GM19372 (cell line): Measurements from ENCODE around the gene MAGEA3.
"Not testable (repeated sequence)": the region's sequence is repeated elsewhere in the genome, so short reads cannot be mapped to it uniquely, and the experiment has no call there.

Experiments used
- ATAC-seq: cut with Tn5 transposase; IDR thresholded peaks from one replicate; pipeline ENCODE4 v1.9.1; 2021; ENCODE audit warnings: mild to moderate bottlenecking, low read depth, moderate library complexity; ENCODE audit not compliant: unreplicated experiment

Gene MAGEA3, protein sequence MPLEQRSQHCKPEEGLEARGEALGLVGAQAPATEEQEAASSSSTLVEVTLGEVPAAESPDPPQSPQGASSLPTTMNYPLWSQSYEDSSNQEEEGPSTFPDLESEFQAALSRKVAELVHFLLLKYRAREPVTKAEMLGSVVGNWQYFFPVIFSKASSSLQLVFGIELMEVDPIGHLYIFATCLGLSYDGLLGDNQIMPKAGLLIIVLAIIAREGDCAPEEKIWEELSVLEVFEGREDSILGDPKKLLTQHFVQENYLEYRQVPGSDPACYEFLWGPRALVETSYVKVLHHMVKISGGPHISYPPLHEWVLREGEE

DNA sequence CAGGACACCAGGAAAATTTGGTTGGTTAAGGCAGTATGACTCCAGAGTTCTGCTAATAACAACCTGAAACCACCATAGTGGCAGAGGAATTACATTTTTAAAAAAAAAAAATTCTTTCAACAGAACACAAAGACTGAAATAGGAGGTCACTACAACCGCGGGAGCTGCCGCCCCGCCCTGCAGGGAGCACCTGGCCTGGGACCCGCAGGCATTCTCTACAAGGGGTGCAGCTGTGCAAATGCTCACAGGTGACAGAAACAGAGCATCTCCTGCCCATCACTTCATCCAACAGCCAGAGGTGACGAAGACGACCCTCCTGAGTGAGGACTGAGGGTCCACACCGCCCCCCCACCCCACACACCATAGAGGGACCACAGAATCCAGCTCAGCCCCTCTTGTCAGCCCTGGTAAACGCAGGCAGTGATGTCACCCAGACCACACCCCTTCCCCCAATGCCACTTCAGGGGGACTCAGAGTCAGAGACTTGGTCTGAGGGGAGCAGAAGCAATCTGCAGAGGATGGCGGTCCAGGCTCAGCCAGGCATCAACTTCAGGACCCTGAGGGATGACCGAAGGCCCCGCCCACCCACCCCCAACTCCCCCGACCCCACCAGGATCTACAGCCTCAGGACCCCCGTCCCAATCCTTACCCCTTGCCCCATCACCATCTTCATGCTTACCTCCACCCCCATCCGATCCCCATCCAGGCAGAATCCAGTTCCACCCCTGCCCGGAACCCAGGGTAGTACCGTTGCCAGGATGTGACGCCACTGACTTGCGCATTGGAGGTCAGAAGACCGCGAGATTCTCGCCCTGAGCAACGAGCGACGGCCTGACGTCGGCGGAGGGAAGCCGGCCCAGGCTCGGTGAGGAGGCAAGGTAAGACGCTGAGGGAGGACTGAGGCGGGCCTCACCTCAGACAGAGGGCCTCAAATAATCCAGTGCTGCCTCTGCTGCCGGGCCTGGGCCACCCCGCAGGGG, at the start of gene MAGEA3:
Gene MAGEA3 (plus strand): TSS at position 843 of the 980 bp plus-strand sequence. CDS start 2,039 bp downstream, outside the sequence.
- ATAC-seq, result not testable (repeated sequence)

DNA sequence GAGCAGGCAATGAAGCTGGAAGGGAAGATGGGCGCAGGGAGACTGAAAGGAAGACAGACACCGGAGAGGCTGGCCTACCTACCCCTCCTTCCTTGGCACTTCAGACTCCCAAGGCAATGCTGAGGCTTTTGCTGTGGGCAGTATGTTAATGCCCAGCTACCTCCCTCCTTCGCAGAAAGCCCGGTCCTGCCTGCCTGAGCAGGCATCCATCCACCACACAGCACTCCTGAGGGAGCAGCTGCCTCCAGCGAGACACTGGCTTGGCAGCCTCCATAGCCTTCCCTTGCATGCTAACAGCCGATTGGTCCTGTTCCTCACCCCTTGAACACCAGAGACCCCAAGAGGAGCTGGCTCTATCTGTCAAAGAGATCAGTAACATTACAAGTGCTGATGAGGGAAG, 46.5 kb upstream of the MAGEA3 start:
- ATAC-seq, result no peak

DNA sequence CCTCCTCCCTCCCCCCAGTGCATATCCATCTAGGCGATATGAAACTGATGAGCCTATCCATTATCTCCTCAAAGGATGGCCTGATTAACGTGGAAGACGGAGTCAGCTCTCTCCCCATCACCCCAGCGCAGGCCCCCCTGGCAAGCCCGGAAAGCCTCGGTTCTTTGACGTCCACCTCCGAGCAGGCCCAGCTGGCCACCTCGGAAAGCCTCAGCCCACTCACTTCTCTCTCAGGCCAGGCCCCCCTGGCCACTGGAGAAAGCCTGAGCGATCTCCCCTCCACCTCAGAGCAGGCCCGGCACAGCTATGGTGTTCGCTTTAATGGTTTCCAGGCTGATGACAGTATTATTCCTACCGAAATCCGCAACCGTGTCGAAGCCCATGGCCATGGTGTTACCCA, 46.1 kb upstream of the MAGEA3 start:
- no peak for ATAC-seq

DNA sequence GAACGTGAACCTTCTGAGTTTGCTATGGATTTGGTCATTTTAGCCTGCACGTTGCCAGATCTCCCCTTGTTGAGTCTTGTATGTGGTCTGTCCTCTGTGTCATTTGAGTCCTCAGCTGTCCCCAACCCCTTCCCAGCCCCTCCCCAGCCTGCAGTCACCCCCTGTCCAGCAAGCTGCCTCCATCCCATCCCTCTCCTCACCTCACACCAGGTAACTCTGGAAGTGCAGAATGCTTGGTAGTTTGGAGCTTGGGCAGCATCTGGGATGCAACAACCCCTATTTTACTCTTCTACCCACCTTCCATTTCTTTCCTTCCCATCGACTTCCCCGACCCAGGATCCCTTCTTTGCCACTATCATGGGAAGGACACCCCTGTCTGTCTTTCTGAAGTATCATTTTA, 42.5 kb upstream of the MAGEA3 start:
- ATAC-seq, result no peak

- ATAC-seq, result no peak
These were observed 41.7 kb upstream of the MAGEA3 start for GRCh38 chrX:152656890-152657289.

DNA sequence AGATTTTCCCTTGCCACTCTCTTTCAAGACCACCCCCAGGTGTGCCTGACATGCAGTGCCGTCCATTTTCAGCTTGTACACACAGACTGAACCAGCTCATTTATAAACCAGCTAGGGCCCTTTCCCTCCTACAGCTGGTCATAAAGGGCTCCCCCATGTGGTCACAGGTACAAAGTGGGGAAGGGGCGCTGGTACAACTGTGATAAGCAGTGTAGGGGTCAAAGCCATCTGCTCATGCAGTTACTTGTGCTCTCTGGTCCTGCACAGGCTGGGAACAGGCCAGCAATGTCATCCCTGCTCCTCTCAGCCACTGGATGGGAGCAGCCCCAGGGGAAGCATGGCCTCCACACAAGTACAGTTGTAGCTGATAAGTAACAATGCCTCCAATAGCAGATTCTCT, 40.3 kb upstream of the MAGEA3 start:
- no peak for ATAC-seq

- ATAC-seq, result no peak
These were observed 35.5 kb upstream of the MAGEA3 start for GRCh38 chrX:152663086-152663485.

- no peak for ATAC-seq
These were observed 24.5 kb upstream of the MAGEA3 start for GRCh38 chrX:152674135-152674534.

GRCh38 chrX:152674652-152675051, 23.9 kb upstream of the MAGEA3 start:
- ATAC-seq, result not testable (repeated sequence)

DNA sequence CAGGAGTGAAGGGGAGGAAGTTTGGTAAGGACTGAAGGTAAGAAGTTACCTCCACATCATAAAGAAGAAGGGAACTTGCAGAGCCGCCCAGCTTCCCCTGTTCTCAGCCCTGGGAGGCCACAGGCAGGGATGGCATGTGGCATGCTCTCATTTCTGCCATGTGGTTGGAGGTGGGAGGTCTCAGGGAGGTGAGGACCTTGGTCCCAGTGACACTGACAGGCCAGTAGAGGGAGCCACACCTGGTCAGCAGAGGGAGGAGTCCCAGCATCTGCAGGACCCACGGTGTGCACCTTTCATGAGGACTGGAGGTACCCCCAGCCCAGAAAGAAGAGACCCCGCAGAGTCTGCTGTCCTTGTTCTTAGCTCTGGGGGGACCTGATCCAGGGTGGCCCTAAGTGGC, 17.6 kb upstream of the MAGEA3 start:
- ATAC-seq, result peak; percentile 90

GRCh38 chrX:152700390-152700789, 1.8 kb downstream of the MAGEA3 start:
- ATAC-seq, result not testable (repeated sequence)

DNA sequence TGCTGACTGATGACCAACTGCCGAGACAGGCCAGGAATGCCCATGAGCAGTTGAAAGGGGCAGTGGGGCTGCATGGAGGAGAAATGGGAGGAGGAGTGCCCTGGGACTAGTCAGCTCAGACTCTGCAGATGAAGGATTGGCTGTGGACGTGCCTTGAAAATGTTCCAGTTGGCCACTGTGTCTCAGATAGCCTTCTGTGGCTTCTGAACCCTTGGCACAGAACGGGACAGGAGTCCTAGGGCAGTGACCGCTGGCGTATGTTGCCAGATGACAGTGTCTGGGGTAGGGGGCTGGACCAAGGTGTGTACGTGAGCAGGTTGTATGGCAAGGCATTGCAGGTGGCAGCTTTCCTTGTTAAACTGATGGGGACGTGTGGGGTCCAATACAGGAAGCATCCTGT, 7.9 kb downstream of the MAGEA3 start:
- ATAC-seq, result not testable (repeated sequence)

GRCh38 chrX:152709173-152709572, 10.6 kb downstream of the MAGEA3 start, which contains the start of gene CSAG2:
TSS of gene CSAG2 (minus strand) at chrX:152709273. CDS start at chrX:152709112, 161 bp downstream.
- ATAC-seq, result not testable (repeated sequence)

DNA sequence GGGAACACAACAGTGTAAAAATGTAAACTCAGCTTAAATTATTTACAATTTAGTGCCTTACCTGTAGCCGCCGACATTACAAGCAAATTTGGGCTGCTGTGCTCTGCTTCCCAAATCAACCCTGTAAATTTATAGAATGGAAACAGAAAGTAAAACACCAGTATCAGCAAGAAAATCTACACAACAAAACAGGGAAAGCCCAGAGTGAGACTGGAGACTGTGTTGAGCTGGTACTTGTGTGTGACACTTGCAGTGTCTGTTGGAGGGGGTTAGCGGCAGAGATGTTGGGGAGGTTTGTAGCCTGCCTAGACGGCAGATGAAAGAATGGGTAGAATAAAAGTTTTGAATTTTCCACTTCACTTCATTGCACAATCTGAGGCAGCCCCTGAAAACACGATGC, 14.6 kb downstream of the MAGEA3 start:
- not testable (repeated sequence) for ATAC-seq

GRCh38 chrX:152713815-152714787, 15.5 kb downstream of the MAGEA3 start, which contains the start of gene MAGEA2B:
TSS of gene MAGEA2B (plus strand) at chrX:152714628. CDS start at chrX:152717107, 2,479 bp downstream.
- not testable (repeated sequence) for ATAC-seq

GRCh38 chrX:152725409-152725808, 26.8 kb downstream of the MAGEA3 start:
- no peak for ATAC-seq

- ATAC-seq, result no peak
These were observed 34.8 kb downstream of the MAGEA3 start, which contains the start of the genes CSAG1 and MAGEA12 for GRCh38 chrX:152733261-152733975. TSS of gene CSAG1 (minus strand) at chrX:152733721. CDS start at chrX:152732460, 1,261 bp downstream. TSS of gene MAGEA12 (plus strand) at chrX:152733757. CDS start at chrX:152736162, 2,405 bp downstream.

- ATAC-seq, result not testable (repeated sequence)
These were observed 35.7 kb downstream of the MAGEA3 start for GRCh38 chrX:152734143-152734858.
